Limb (tissue), 2 donors: ENCODE results near the gene ELP2.

Experiments
- DNase-seq, 2 donors: peaks; one replicate each; pipeline ENCODE4 v3.0.0-alpha.2; 2016; ENCODE audit errors: extremely low spot score in 2 of 2

Gene ELP2

GRCh38 chr18:36229188-36229587 is 99.5 kb downstream of the ELP2 start:
- DNase-seq = no peak
